Parathyroid adenoma (tissue), 2 donors: ENCODE data around the gene MYO1D.
A peak's percentile ranks its signal among the peaks of the same experiment; 100 is the strongest.

Source experiments
- H2AFZ ChIP-seq: fragments of 300-600 bp; sonication (generic); one replicate; pipeline ENCODE4 v1.7.0; 2017; ENCODE audit warnings: antibody characterized with exemption, mild to moderate bottlenecking
- H3K27ac ChIP-seq: fragments of 300-600 bp; sonication (generic); one replicate; pipeline ENCODE4 v1.7.0; 2017
- H3K27me3 ChIP-seq: fragments of 300-600 bp; sonication (generic); one replicate; pipeline ENCODE4 v1.7.0; 2017; ENCODE audit warnings: low read length; ENCODE audit not compliant: control insufficient read depth, insufficient read depth
- H3K36me3 ChIP-seq: fragments of 300-600 bp; sonication (generic); one replicate; pipeline ENCODE4 v1.7.0; 2017; ENCODE audit warnings: low read length; ENCODE audit not compliant: control insufficient read depth, insufficient read depth
- H3K4me1 ChIP-seq: fragments of 300-600 bp; sonication (generic); one replicate; pipeline ENCODE4 v1.7.0; 2017; ENCODE audit warnings: control low read depth
- H3K4me2 ChIP-seq: fragments of 300-600 bp; sonication (generic); one replicate; pipeline ENCODE4 v1.7.0; 2017; ENCODE audit warnings: low read length
- H3K4me3 ChIP-seq: fragments of 300-600 bp; sonication (generic); one replicate; pipeline ENCODE4 v1.7.0; 2017; ENCODE audit warnings: low read depth, low read length
- H3K79me2 ChIP-seq: fragments of 300-600 bp; sonication (generic); one replicate; pipeline ENCODE4 v1.7.0; 2017; ENCODE audit warnings: control low read depth
- H3K9ac ChIP-seq: fragments of 300-600 bp; sonication (generic); one replicate; pipeline ENCODE4 v1.7.0; 2017; ENCODE audit warnings: mild to moderate bottlenecking
- H3K9me3 ChIP-seq: fragments of 300-600 bp; sonication (generic); one replicate; pipeline ENCODE4 v1.7.0; 2017; ENCODE audit warnings: low read length; ENCODE audit not compliant: control insufficient read depth
- CTCF ChIP-seq: fragments of 300-600 bp; sonication (generic); IDR thresholded peaks from one replicate; pipeline ENCODE4 v1.7.0; 2017; ENCODE audit warnings: antibody characterized with exemption, mild to moderate bottlenecking
- donor health status: primary hyperparathyroidism.

The MYO1D gene

GRCh38 chr17:32523017-32523680 lies 353.8 kb downstream of the MYO1D start:
- Histone ChIP-seq H3K9me3 (no peaks in the 10 kb centered on the region), H3K9ac (no peak overlapping the region), H3K79me2 (no peaks in the 10 kb centered on the region), H2AFZ (no peak overlapping the region), H3K4me3 (no peak overlapping the region), H3K36me3 (no peaks in the 10 kb centered on the region), H3K27ac (no peak overlapping the region), H3K4me1 (peaks cover 7% of the 10 kb centered on the region), H3K4me2 (no peak overlapping the region), H3K27me3 (no peaks in the 10 kb centered on the region)
- TF ChIP-seq CTCF, result no peak

DNA sequence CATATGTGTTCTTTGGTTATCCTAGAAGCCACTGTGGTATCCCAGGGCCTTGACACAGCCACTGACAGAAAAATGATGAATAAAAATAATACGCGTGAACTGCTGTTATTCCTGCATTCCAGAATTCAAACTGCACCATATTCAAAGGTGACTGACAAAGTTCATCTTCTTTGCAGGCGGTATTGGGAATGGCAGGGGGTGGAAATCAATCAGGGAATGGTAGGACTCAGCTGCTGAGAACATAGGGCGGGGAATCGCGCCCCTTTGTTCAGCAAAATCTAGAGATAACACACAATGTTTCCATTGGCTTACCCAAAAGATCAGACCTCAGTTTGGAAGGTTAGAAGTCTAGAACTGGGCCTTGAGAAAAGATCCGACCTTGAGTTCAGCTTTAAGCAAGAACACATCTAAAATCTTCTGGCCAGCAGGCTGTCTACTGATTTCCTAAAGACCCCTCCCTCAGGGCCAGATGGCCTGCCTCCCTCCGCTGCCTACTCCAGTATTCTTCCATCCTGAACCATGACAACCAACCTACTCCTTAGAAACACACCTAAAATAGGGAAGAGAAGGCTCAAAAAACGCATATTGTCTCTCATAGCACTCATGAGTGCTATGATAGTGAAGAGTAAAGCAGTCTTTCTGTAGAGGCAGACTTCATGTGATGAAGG lies 356.1 kb downstream of the MYO1D start:
- Histone ChIP-seq H3K4me3 (no peak overlapping the region), H3K9ac (no peak overlapping the region), H3K27ac (no peak overlapping the region), H3K27me3 (no peaks in the 10 kb centered on the region), H2AFZ (no peak overlapping the region), H3K79me2 (no peaks in the 10 kb centered on the region), H3K4me2 (no peak overlapping the region), H3K4me1 (peaks cover 7% of the 10 kb centered on the region), H3K36me3 (no peaks in the 10 kb centered on the region), H3K9me3 (no peaks in the 10 kb centered on the region)
- no peak for TF ChIP-seq CTCF

DNA sequence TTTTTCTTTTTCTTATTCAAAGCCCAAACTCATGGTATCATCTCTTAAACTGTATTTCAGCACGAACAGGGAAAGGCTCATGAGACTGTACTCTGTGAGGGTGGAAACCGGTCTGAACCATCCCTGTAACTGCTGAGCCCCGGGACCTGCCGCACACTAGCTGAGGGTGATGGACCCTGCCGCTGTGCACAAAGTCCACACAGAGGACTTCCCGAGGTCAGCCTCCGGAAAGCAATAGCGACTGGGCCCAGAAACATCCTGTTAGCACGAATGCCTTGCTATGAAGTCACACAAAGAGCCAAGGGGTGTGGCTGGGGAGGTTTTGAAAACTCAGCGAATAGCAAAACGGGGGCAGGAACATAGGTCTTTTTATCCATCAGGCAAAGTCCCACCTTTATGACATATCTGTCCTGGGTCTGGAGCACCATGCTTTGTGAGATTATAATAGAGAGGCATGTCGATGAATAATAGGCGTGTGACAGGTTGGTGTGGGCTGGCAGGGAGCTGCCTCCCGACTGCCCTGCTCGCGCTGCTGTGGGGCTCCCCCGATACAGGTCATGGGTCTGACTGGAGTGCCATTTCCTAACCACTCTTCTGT lies 356.7 kb downstream of the MYO1D start:
- Histone ChIP-seq H3K4me3 (no peak overlapping the region), H3K27me3 (no peaks in the 10 kb centered on the region), H3K9me3 (no peaks in the 10 kb centered on the region), H2AFZ (peak overlapping the region; percentile 97), H3K36me3 (no peaks in the 10 kb centered on the region), H3K9ac (no peak overlapping the region), H3K27ac (no peak overlapping the region), H3K4me2 (no peak overlapping the region), H3K79me2 (no peaks in the 10 kb centered on the region), H3K4me1 (peaks cover 7% of the 10 kb centered on the region)
- no peak for TF ChIP-seq CTCF

- no peak for TF ChIP-seq CTCF
- Histone ChIP-seq H3K9ac (peak overlapping the region; percentile 6), H3K9me3 (no peaks in the 10 kb centered on the region), H3K36me3 (no peaks in the 10 kb centered on the region), H3K4me3 (peak overlapping the region; percentile 24), H3K79me2 (no peaks in the 10 kb centered on the region), H3K27me3 (no peaks in the 10 kb centered on the region), H2AFZ (peak overlapping the region; percentile 97), H3K4me2 (peak overlapping the region; percentile 62), H3K4me1 (peaks cover 7% of the 10 kb centered on the region), H3K27ac (peak overlapping the region; percentile 44)
Observed at GRCh38 chr17:32519228-32520103, 357.5 kb downstream of the MYO1D start.
